Stimulated activated memory B cell treated with anti-CD40 and anti-IgM and Interleukin-4, amounts not matched to agents 10 μg/mL and 1 μg/mL and 100 μg/mL, for 72 hours (primary cell): ENCODE measurements around the gene JPH2.

Experiments
- ATAC-seq: fragments of 150-1000 bp; cut with Tn5 transposase; 2 replicates; pipeline ENCODE4 v1.10.0; 2021
- H3K27ac Mint-ChIP-seq: one replicate; pipeline ENCODE4 v1.8.0; 2022; ENCODE audit warnings: mild to moderate bottlenecking, mixed read lengths
- H3K27me3 Mint-ChIP-seq: one replicate; pipeline ENCODE4 v1.8.0; 2022; ENCODE audit warnings: mixed read lengths
- H3K36me3 Mint-ChIP-seq: one replicate; pipeline ENCODE4 v1.8.0; 2022; ENCODE audit warnings: mixed read lengths
- H3K4me1 Mint-ChIP-seq: one replicate; pipeline ENCODE4 v1.8.0; 2022; ENCODE audit warnings: mixed read lengths
- H3K4me3 Mint-ChIP-seq: one replicate; pipeline ENCODE4 v1.8.0; 2022; ENCODE audit warnings: mild to moderate bottlenecking, moderate library complexity, mixed read lengths
- H3K9me3 Mint-ChIP-seq: one replicate; pipeline ENCODE4 v1.8.0; 2022; ENCODE audit warnings: mixed read lengths

The JPH2 gene

DNA sequence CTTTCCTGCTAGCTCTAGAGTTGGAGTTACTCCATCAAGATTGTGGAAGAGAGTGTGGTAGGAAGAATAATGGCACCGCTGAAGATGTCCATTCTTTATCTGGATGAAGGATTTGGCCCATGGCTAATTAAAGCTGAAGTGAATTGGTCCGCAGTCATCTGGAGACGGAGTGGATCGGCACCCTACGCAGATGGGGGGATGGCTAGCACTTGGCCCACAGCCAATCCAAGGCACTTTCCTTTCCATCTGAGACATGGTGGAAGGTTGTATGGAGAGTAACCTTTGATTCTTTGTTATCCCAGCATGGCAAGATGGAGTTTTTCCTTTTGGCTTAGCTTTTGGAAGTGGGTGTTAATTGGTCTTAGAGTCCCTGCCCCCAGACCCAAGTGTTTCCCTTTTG, 88.3 kb downstream of the JPH2 start:
- Mint-ChIP-seq H3K27me3 (peaks cover 84% of the 10 kb centered on the region), H3K27ac (no peak overlapping the region), H3K4me3 (no peak overlapping the region), H3K36me3 (no peaks in the 10 kb centered on the region), H3K4me1 (no peaks in the 10 kb centered on the region), H3K9me3 (peaks cover 7% of the 10 kb centered on the region)
- ATAC-seq, result no peak

DNA sequence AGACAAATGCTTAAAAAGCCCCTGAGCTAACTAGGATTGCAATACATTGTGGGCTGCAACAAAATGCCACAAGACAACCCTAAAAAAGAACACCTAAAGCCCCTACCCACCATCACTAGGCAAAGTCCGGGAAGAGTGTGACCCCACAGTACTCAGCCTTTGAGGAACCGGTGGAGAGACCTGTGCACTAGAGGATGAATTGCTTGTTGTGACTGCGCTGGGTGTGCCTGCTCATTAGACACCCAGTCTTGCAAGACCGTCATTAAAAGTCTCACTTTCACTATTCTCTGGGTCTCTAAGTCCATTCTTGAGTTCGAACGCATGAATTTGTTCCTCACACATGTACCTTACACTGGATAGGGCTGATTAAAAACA, 88.7 kb downstream of the JPH2 start:
- Mint-ChIP-seq H3K27me3 (peaks cover 88% of the 10 kb centered on the region), H3K4me3 (no peak overlapping the region), H3K9me3 (peaks cover 7% of the 10 kb centered on the region), H3K4me1 (no peaks in the 10 kb centered on the region), H3K36me3 (no peaks in the 10 kb centered on the region), H3K27ac (no peak overlapping the region)
- no peak for ATAC-seq

DNA sequence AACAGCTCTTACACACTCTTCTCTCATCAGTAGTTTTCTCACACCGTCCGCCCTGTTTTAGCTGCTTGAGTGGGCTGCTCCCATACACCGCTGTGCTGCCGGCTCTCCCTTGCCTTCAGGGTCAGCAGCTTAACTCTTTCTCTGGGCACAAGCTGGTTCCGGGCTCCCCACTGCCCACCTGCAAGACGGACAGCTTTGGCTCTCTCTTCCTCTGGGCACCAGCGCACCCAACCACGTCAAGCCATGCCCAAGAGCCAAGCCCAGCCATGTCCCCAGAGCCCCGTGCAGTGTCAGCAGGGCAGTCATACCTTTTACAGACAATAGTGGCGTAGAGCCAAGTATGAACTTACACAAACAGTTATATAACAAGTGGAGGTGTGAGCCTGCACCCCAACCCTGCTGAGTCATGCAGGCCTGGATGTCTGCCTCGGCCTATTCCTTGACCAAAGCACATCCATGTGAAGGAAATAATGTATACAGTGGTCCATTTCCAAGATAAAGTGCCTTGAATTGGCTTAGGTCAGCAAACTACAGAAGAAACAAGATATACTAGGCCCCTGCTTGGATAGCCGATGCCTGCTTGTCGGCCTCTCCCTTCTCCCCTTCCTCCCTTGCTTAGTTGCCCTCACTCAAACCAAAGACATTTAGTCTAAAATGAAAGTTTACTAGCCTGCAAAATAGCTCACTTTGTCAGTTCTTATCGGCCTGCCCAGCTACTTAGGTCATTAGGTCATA, 89.3 kb downstream of the JPH2 start:
- H3K4me3 Mint-ChIP-seq, result no peak overlapping the region
- H3K4me1 Mint-ChIP-seq, result no peaks in the 10 kb centered on the region
- H3K36me3 Mint-ChIP-seq, result no peaks in the 10 kb centered on the region
- H3K27me3 Mint-ChIP-seq, result peaks cover 90% of the 10 kb centered on the region
- H3K27ac Mint-ChIP-seq, result no peak overlapping the region
- peaks cover 4% of the 10 kb centered on the region for H3K9me3 Mint-ChIP-seq
- ATAC-seq, result no peak

DNA sequence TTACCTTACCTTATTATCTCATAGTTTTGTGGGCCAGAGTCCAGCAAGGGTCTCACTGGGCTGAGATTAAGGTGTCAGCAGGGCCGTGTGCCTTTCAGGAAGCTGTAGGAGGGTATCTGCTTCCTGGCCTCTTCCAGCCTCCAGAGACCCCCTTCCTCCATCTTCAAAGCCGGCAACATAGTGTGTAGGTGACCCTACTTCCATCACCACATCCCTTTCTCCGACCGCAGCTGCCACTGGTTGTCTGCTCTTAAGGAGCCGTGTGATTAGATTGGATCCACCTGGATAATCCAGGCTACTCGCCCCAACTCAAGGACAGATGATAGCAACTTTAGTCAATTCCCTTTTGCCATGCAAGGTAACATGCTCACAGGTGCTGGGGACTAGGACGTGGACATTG, 91.2 kb downstream of the JPH2 start:
- no peaks in the 10 kb centered on the region for H3K36me3 Mint-ChIP-seq
- peaks cover 74% of the 10 kb centered on the region for H3K27me3 Mint-ChIP-seq
- H3K27ac Mint-ChIP-seq, result no peak overlapping the region
- H3K4me3 Mint-ChIP-seq, result no peak overlapping the region
- no peaks in the 10 kb centered on the region for H3K9me3 Mint-ChIP-seq
- ATAC-seq, result no peak
- no peaks in the 10 kb centered on the region for H3K4me1 Mint-ChIP-seq

DNA sequence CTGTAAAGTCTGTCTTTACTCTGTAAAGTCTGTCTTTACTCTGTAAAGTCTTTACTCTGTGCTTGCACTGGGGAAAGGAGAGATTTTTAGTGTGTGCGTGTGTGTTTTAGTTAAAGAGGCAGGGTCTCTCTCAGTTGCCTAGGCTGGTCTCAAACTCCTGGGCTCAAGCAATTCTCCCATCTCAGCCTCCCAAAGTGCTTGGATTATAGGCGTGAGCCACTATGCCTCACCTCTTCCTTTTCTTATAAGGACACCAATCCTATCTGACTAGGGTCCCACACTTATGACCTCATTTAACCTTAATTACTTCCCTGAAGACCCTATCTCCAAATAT, 93.8 kb downstream of the JPH2 start:
- Mint-ChIP-seq H3K27me3 (peaks cover 48% of the 10 kb centered on the region), H3K9me3 (no peaks in the 10 kb centered on the region), H3K4me3 (no peak overlapping the region), H3K27ac (no peak overlapping the region), H3K36me3 (no peaks in the 10 kb centered on the region), H3K4me1 (no peaks in the 10 kb centered on the region)
- no peak for ATAC-seq

DNA sequence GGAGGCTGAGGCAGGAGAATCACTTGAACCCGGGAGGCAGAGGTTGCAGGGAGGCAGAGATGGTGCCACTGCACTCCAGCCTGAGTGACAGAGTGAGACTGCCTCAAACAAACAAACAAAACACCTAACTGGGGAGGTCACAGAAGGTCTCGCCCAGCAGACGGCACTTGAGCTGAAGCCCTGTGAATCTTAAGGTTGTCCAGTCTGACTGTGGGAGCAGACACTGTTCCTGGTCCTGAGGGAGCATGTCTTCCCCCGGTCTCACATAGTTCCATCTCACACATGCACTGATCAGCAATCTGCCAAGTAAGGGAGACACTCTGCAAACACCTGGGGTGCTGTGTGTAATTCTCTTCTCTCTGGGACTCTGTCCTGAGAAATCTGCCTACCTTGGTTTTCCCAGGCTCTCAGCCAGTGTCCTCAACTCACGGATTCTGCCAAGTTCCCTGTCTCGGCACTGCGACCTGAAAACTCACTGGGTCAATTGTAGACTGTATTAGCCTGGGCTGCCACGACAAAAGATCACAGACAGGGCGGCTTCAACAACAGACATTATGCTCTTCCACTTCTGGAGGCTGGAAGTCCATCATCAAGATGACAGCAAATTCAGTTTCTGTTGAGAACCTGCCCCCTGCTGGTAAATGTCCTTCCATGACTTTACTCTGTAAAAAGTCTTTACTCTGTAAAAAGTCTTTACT, 94.3 kb downstream of the JPH2 start:
- peak; percentile 16 for ATAC-seq
- Mint-ChIP-seq H3K27ac (no peak overlapping the region), H3K36me3 (no peaks in the 10 kb centered on the region), H3K4me1 (no peaks in the 10 kb centered on the region), H3K27me3 (peaks cover 43% of the 10 kb centered on the region), H3K9me3 (no peaks in the 10 kb centered on the region), H3K4me3 (no peak overlapping the region)

DNA sequence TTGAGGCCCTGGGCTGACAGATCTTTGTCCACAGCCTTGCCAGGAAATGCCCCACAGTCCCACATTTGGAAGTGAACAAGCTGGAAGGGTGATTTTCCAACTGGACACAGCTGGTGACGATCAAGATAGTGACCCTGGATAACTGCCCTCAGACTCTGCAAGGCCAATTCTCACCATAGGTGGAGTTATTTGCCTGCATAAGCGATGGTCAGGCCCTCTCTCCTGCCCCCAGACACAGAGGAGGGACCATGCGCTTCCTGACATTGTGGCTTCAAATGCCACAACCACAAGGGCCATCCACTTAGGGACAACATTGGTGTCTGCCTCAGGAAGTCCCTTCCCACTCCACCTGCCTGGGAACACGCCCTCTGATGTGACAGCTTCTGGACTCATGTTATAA, 96.0 kb downstream of the JPH2 start:
- Mint-ChIP-seq H3K4me1 (no peaks in the 10 kb centered on the region), H3K27me3 (peaks cover 42% of the 10 kb centered on the region), H3K9me3 (no peaks in the 10 kb centered on the region), H3K36me3 (no peaks in the 10 kb centered on the region), H3K4me3 (no peak overlapping the region), H3K27ac (no peak overlapping the region)
- no peak for ATAC-seq

DNA sequence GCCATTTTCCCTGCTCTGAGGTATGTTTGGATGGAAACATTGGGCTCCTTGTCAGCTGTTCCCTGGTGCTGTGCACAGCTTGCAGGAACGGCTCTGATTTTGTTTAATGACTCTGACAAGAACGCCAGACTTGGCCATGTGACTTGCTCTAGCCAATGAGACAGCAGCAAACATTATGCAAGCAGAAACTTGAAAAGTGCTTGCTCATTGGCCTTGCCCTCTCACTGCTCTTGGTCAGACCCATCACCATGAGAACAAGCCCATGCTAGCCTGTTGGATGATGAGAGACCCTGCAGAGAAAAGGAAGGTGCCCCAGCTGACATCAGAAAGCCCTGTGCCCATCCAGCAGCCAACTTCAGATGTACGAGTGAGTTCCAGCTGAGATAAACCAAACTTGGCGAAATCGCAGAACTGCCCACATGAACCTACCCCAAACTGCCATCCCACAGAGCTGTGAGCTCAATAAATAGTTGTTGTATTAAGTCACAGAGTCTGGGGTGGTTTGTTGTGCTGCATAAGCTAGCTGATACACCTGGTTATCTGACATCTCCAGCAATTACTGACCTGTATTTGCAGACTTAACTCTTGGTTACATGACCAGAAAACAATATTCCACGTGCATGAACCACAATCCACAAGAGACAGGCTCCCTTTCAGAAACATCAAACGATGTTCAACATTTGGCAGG, 96.9 kb downstream of the JPH2 start:
- H3K4me1 Mint-ChIP-seq, result no peaks in the 10 kb centered on the region
- H3K36me3 Mint-ChIP-seq, result no peaks in the 10 kb centered on the region
- no peak overlapping the region for H3K27ac Mint-ChIP-seq
- H3K9me3 Mint-ChIP-seq, result no peaks in the 10 kb centered on the region
- H3K27me3 Mint-ChIP-seq, result peaks cover 36% of the 10 kb centered on the region
- peak; percentile 53 for ATAC-seq
- no peak overlapping the region for H3K4me3 Mint-ChIP-seq

DNA sequence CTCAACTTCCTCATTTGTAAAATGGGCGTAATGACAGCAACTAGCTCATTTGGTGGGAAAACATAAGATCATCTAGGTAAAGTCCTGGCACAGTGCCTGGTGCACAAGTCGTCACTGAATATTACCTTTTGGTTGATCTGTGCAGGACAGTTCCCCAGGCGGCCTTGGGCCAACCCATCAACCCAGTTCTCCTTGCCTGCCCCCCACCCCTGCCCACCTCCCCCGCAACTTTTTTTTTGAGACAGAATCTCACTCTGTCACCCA, 99.2 kb downstream of the JPH2 start:
- no peak overlapping the region for H3K27ac Mint-ChIP-seq
- H3K27me3 Mint-ChIP-seq, result peaks cover 13% of the 10 kb centered on the region
- H3K4me1 Mint-ChIP-seq, result no peaks in the 10 kb centered on the region
- no peaks in the 10 kb centered on the region for H3K9me3 Mint-ChIP-seq
- no peaks in the 10 kb centered on the region for H3K36me3 Mint-ChIP-seq
- no peak for ATAC-seq
- no peak overlapping the region for H3K4me3 Mint-ChIP-seq

DNA sequence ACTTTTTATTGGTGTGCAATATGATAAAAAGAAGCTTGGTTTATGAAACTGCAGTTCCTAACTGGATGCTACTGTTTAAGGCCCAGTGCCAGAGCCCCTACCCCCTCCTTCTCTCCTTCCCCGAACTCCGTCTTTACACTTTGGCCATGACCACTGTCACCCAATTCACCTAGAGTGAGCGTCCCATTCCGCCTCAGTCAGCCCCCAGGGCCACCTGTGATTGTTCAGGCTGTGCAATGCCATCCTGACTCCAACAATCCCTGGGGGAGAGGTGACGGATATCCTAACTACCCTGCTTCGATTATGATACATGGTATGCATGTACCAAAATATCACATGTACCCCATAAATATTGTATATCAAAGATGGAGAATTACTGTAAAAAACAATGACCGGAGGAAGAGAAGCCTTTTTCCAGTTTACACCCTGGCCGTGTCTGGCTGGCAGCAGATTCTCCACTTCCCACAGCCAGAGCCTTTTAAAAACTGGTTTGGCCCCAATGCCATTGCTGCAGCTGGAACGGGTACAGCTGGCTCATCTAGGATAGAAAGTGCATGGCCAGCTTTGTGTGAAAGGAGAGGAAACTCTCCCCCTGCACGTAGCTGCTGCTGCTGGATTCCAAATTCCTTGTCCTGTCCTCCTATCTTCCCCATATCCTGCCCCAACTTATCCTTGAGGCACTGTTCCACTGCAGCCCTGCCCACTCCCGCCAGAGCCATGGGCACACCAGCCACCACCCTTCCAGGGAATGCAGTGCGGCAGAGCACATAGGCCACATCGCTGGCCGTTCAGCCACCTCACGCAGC, 99.7 kb downstream of the JPH2 start:
- Mint-ChIP-seq H3K9me3 (no peaks in the 10 kb centered on the region), H3K27ac (no peak overlapping the region), H3K27me3 (peaks cover 10% of the 10 kb centered on the region), H3K4me3 (no peak overlapping the region), H3K4me1 (no peaks in the 10 kb centered on the region), H3K36me3 (no peaks in the 10 kb centered on the region)
- ATAC-seq, result no peak

DNA sequence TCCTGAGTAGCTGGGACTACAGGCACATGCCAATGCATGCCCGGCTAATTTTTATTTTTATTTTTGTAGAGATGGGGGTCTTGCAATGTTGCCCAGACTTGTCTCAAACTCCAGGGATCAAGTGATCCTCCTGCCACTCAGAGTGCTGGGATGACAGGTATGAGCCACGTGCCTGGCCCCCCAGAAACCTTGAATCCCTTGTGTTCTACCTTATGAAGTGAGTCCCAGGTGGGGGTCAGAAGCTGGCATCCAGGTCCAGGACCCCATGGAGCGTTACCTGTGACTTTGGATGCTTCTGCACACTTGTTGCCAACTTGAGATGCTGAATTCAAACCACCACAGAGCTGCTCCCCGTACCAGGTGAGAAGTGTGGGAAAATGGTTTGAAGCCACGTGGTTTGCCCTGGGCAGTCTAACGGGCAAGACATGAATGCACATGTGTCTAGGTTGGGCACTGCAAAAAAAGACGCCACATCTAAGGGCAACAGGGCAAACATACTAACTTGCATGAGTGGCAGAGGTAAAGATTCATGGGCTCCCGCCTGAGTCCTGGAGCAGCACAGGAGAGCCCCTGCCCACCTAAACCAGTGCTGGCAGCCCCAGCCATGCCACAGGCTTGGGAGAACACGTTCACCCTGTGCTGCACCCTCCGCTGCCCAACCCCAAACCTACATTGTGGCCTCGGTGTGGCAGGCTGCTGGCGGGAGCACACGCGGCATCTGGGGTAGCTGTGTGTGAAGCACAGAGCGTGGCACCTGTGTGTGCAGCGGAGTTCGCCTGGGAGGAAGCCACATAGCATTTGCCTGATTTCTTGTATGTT, 101.2 kb downstream of the JPH2 start:
- H3K4me1 Mint-ChIP-seq, result peaks cover 1% of the 10 kb centered on the region
- no peaks in the 10 kb centered on the region for H3K9me3 Mint-ChIP-seq
- H3K4me3 Mint-ChIP-seq, result no peak overlapping the region
- peaks cover 10% of the 10 kb centered on the region for H3K27me3 Mint-ChIP-seq
- H3K36me3 Mint-ChIP-seq, result no peaks in the 10 kb centered on the region
- H3K27ac Mint-ChIP-seq, result no peak overlapping the region
- no peak for ATAC-seq

DNA sequence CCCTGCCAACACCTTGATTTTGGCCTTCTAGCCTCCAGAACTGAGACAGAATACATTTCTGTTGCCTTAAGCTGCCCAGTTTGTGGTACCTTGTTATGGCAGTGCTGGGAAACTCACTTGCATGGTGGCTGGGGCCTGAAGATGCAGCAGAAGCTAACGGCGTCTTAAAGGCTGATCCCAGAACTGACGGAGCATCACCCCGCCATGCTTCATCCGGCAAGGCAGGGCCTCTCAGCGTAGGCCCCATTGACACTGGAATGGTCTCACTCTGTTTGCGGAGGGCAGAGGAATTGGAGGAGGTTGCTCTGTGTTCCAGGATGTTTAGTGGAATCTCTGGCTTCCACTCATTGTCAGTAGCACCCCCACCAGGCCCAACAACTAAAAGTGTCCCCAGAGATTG, 102.1 kb downstream of the JPH2 start:
- ATAC-seq, result no peak
- Mint-ChIP-seq H3K27me3 (peaks cover 10% of the 10 kb centered on the region), H3K4me1 (peaks cover 6% of the 10 kb centered on the region), H3K4me3 (no peak overlapping the region), H3K9me3 (no peaks in the 10 kb centered on the region), H3K27ac (no peak overlapping the region), H3K36me3 (no peaks in the 10 kb centered on the region)

DNA sequence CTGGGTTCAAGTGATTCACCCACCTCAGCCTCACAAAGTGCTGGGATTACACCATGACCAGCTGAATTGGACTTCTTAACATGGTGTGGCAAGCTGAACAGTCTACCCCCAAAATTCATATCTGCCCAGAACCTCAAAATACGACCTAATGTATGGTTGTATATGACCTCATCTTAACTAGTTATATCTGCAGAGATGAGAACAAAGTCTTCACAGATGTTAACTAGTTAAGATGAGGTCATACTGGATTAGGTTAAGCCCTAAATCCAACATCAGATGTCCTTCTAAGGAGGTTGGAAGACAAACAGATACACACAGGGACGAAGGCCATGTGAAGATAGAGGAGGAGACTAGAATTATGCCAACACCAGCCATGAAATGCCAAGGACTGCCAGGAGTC, 102.5 kb downstream of the JPH2 start:
- no peak for ATAC-seq

DNA sequence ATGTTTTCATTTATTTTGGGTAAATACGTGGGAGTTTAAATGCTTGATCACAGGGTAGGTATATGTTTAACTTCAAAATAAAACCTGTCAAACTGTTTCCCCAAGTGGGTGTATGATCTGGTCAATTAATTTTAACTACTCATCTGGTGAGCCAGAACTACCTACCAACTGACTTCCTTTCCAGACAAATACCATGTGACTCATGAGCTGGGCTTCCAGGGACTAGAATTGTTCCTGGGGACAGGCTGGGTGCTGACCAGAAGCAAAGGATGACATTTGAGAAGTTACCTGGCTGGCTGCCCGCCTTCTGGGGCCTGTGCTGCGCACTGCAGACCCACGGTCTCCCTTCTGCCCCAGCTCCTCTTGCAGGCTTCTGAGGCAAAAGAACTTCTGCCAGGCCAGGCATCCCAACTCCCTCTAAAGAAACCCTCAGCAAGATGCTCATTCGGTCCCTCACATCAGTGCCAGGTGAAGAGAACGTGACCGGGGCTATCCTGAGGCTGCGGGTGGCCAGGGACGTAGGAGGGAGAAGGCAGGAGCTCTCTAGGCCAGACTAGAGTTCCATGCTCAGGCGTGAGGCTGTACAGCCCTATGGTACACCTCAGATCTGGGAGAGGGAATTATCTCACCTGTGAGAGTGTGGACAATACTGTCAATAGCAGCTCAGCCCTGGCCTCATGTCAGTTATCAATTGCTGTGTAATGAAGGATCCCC, 103.6 kb downstream of the JPH2 start:
- Mint-ChIP-seq H3K36me3 (no peaks in the 10 kb centered on the region), H3K27me3 (peaks cover 10% of the 10 kb centered on the region), H3K4me3 (no peak overlapping the region), H3K27ac (no peak overlapping the region), H3K9me3 (no peaks in the 10 kb centered on the region), H3K4me1 (peaks cover 6% of the 10 kb centered on the region)
- no peak for ATAC-seq

More for the DNA sequence above, 102.5 kb downstream of the JPH2 start:
- no peaks in the 10 kb centered on the region for H3K36me3 Mint-ChIP-seq
- H3K27ac Mint-ChIP-seq, result no peak overlapping the region
- peaks cover 6% of the 10 kb centered on the region for H3K4me1 Mint-ChIP-seq
- peaks cover 10% of the 10 kb centered on the region for H3K27me3 Mint-ChIP-seq
- H3K9me3 Mint-ChIP-seq, result no peaks in the 10 kb centered on the region
- no peak overlapping the region for H3K4me3 Mint-ChIP-seq
